ENCODE data around the gene TMEM25. TPM values are rescaled to one million over a fixed set of nuclear protein-coding genes. Genes with fewer than 3 reads are reported as not detected.

TMEM25 gene
- total RNA-seq, 1 experiment from 2014 or later = 4.6 TPM

DNA sequence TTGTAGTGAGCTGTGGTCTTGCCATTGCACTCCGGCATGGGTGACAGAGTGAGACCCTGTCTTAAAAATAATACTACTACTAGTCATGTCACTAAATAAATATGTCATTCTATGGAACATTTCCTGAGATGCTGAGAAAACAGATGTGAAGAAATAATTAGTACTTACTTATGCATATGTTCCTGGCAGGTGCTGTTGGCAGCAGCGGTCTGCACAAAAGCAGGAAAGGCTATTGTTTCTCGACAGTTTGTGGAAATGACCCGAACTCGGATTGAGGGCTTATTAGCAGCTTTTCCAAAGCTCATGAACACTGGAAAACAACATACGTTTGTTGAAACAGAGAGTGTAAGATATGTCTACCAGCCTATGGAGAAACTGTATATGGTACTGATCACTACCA is 50.1 kb downstream of the TMEM25 start:
- DNase-seq (ENCODE audit: low read depth) = no peak

Other genes with a start within 250 kb of the TMEM25 start
- not detected in 2 replicates for gene CD3E, start 226.5 kb upstream of the TMEM25 start, total RNA-seq (2014; rRNA removed)
- gene CD3D, start 188.5 kb upstream of the TMEM25 start, total RNA-seq (2014; rRNA removed) = not detected in 2 replicates
- not detected in 2 replicates for gene CD3G, start 186.8 kb upstream of the TMEM25 start, total RNA-seq (2014; rRNA removed)
- gene UBE4A, start 171.6 kb upstream of the TMEM25 start, total RNA-seq (2014; rRNA removed) = 41.7 and 48.5 TPM in 2 replicates
- 31.6 and 42.5 TPM in 2 replicates for gene ATP5MG, start 129.6 kb upstream of the TMEM25 start, total RNA-seq (2014; rRNA removed)
- 26.5 and 28.1 TPM in 2 replicates for gene KMT2A, start 94.7 kb upstream of the TMEM25 start, total RNA-seq (2014; rRNA removed)
- 0.32 and 0.86 TPM in 2 replicates for gene TTC36, start 3.7 kb upstream of the TMEM25 start, total RNA-seq (2014; rRNA removed)
- 47.0 and 75.3 TPM in 2 replicates for gene IFT46, start 34.7 kb downstream of the TMEM25 start, total RNA-seq (2014; rRNA removed)
- gene ARCN1, start 41.2 kb downstream of the TMEM25 start, total RNA-seq (2014; rRNA removed) = 149 and 156 TPM in 2 replicates
- gene PHLDB1, start 76.4 kb downstream of the TMEM25 start, total RNA-seq (2014; rRNA removed) = 79.0 and 88.7 TPM in 2 replicates
- not detected in 2 replicates for gene TREH, start 148.5 kb downstream of the TMEM25 start, total RNA-seq (2014; rRNA removed)

Data from LHCN-M2 (cell line).